Osteoblast (primary cell): ENCODE measurements around the gene CFB. TPM values are rescaled to one million over a fixed set of nuclear protein-coding genes. Genes with fewer than 3 reads are reported as not detected.

Experiments used
- DNase-seq: peaks from one replicate; pipeline ENCODE4 v3.0.0; 2011; ENCODE audit warnings: low spot score, mixed read lengths; ENCODE audit not compliant: insufficient read length; ENCODE audit errors: missing footprints
- H2AFZ ChIP-seq: 2 replicates; pipeline ENCODE4 v1.6.0; 2011; ENCODE audit warnings: mild to moderate bottlenecking, low read length
- H3K27ac ChIP-seq: 2 replicates; pipeline ENCODE4 v1.5.1; 2011; ENCODE audit warnings: mild to moderate bottlenecking, low read depth, low read length, moderate library complexity
- H3K27me3 ChIP-seq: 2 replicates; pipeline ENCODE4 v1.6.0; 2012; ENCODE audit warnings: mild to moderate bottlenecking, control low read depth, inconsistent platforms, low read length, moderate library complexity; ENCODE audit not compliant: insufficient read depth
- H3K36me3 ChIP-seq: 2 replicates; pipeline ENCODE4 v1.5.1; 2011; ENCODE audit warnings: mild to moderate bottlenecking, low read length, control low read depth, moderate library complexity; ENCODE audit not compliant: insufficient read depth
- H3K4me1 ChIP-seq: 2 replicates; pipeline ENCODE4 v1.5.1; 2011; ENCODE audit warnings: mild to moderate bottlenecking, low read length, control low read depth, moderate library complexity; ENCODE audit not compliant: insufficient read depth
- H3K4me2 ChIP-seq: 2 replicates; pipeline ENCODE4 v1.6.0; 2011; ENCODE audit warnings: mild to moderate bottlenecking, low read length; ENCODE audit not compliant: insufficient read depth
- H3K4me3 ChIP-seq: fragments of 200-600 bp; sonication (generic); 3 replicates; pipeline ENCODE4 v1.5.1; 2012; ENCODE audit warnings: mild to moderate bottlenecking, low read length, inconsistent platforms; ENCODE audit not compliant: insufficient read depth
- H3K79me2 ChIP-seq: 2 replicates; pipeline ENCODE4 v1.6.0; 2012; ENCODE audit warnings: mild to moderate bottlenecking, low read length, control low read depth, inconsistent platforms; ENCODE audit not compliant: insufficient read depth
- H3K9me3 ChIP-seq: 2 replicates; pipeline ENCODE4 v1.5.1; 2011; ENCODE audit warnings: low read depth, low read length, control low read depth
- H4K20me1 ChIP-seq: 2 replicates; pipeline ENCODE4 v1.6.0; 2012; ENCODE audit warnings: mild to moderate bottlenecking, low read length, control low read depth; ENCODE audit not compliant: insufficient read depth
- total RNA-seq: library from RNA; depleted of rRNA; stranded (reverse); fragments of >200 nt; gene quantifications from 2 replicates; pipeline ENCODE4 v1.2.3, GENCODE V29; 2012
- TF ChIP-seq, protein P1 (sequence below): IDR thresholded peaks from 2 replicates; pipeline ENCODE4 v1.5.1; 2011; ENCODE audit warnings: mild to moderate bottlenecking, low read depth, low read length, moderate library complexity; ENCODE audit errors: extremely low read depth

Gene CFB
- total RNA-seq, 1 donor: 26.8 TPM

DNA sequence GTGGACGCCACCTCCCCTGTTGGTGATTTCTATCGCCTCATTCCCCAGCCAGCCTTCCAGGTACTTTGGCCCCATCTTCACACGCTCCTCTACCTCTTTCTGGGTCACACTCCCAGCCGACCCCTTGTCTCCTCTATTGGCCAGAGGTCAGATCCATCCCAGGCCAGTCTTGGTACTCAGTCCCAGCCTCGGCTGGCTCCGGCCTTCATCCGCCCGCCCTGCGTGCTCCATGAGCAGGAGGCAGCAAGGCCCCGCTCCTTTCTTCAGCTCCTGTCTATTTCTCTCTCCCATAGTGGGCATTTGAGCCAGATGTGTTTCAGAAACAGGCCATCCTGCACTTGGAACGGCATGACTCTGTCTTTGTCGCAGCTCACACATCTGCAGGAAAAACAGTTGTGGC lies 15.7 kb downstream of the CFB start:
- no peak overlapping the region for H3K4me3 ChIP-seq
- H3K27ac ChIP-seq: no peak overlapping the region
- H4K20me1 ChIP-seq: no peaks in the 10 kb centered on the region
- peaks cover 69% of the 10 kb centered on the region for H3K36me3 ChIP-seq
- no peak overlapping the region for H2AFZ ChIP-seq
- H3K79me2 ChIP-seq: peaks cover 48% of the 10 kb centered on the region
- peak; percentile 68 for DNase-seq
- no peak overlapping the region for H3K4me2 ChIP-seq
- H3K27me3 ChIP-seq: no peaks in the 10 kb centered on the region
- TF ChIP-seq, protein P1, sequence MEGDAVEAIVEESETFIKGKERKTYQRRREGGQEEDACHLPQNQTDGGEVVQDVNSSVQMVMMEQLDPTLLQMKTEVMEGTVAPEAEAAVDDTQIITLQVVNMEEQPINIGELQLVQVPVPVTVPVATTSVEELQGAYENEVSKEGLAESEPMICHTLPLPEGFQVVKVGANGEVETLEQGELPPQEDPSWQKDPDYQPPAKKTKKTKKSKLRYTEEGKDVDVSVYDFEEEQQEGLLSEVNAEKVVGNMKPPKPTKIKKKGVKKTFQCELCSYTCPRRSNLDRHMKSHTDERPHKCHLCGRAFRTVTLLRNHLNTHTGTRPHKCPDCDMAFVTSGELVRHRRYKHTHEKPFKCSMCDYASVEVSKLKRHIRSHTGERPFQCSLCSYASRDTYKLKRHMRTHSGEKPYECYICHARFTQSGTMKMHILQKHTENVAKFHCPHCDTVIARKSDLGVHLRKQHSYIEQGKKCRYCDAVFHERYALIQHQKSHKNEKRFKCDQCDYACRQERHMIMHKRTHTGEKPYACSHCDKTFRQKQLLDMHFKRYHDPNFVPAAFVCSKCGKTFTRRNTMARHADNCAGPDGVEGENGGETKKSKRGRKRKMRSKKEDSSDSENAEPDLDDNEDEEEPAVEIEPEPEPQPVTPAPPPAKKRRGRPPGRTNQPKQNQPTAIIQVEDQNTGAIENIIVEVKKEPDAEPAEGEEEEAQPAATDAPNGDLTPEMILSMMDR: no peak
- H3K4me1 ChIP-seq: peaks cover 17% of the 10 kb centered on the region
- H3K9me3 ChIP-seq: no peaks in the 10 kb centered on the region

DNA sequence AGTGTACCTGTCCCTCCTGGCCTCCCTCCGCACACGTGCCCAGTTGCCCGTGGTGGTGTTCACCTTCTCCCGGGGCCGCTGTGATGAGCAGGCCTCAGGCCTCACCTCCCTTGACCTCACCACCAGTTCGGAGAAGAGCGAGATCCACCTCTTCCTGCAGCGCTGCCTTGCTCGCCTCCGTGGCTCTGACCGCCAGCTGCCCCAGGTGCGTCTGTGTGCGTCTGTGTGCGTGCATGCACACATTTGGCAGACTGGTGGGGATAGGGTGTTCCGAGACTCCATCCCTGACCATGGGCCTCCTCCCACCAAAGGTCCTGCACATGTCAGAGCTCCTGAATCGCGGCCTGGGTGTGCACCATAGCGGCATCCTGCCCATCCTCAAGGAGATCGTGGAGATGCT lies 18.0 kb downstream of the CFB start:
- Histone ChIP-seq H2AFZ (no peak overlapping the region), H3K4me2 (no peak overlapping the region), H3K9me3 (no peaks in the 10 kb centered on the region), H3K36me3 (peaks cover 83% of the 10 kb centered on the region), H3K27ac (no peak overlapping the region), H4K20me1 (peaks cover 2% of the 10 kb centered on the region), H3K79me2 (peaks cover 36% of the 10 kb centered on the region), H3K27me3 (no peaks in the 10 kb centered on the region), H3K4me1 (peaks cover 7% of the 10 kb centered on the region), H3K4me3 (no peak overlapping the region)
- TF ChIP-seq, protein P1: no peak
- DNase-seq: peak; percentile 49

DNA sequence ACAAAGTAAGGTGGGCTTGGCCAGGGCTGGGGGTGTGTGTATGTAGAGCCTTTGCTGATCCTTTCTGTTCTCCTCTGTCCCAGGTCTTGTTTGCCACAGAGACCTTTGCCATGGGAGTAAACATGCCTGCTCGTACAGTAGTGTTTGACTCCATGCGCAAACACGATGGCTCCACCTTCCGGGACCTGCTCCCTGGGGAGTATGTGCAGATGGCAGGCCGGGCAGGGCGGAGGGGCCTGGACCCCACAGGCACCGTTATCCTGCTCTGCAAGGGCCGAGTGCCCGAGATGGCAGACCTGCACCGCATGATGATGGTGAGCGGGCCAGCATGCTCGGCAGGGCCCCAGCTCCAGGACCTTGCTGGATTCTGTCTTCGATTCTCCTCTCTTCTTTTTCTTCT lies 19.8 kb downstream of the CFB start:
- H3K36me3 ChIP-seq: peaks cover 92% of the 10 kb centered on the region
- peak; percentile 36 for DNase-seq
- peaks cover 4% of the 10 kb centered on the region for H4K20me1 ChIP-seq
- H3K4me3 ChIP-seq: no peak overlapping the region
- no peak overlapping the region for H3K27ac ChIP-seq
- H3K9me3 ChIP-seq: no peaks in the 10 kb centered on the region
- no peak overlapping the region for H3K4me2 ChIP-seq
- H3K27me3 ChIP-seq: no peaks in the 10 kb centered on the region
- H3K79me2 ChIP-seq: peaks cover 31% of the 10 kb centered on the region
- TF ChIP-seq, protein P1: no peak
- H2AFZ ChIP-seq: no peak overlapping the region
- peaks cover 13% of the 10 kb centered on the region for H3K4me1 ChIP-seq

DNA sequence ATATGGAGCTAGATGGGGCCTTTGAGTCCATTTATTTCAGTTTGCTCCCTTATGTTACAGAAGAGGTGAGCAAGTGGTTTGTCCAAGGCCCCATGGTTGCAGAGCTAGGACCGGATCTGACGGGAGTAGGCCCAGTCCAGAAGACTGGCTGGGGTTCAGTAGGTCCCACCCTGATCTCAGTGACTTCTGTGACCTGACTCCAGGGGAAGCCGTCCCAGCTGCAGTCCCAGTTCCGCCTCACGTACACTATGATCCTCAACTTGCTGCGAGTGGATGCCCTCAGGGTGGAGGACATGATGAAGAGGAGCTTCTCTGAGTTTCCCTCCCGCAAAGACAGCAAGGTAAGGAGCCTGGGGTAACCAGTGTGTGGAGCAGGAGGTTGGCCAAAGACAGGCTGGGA lies 20.6 kb downstream of the CFB start:
- H4K20me1 ChIP-seq: peaks cover 4% of the 10 kb centered on the region
- H3K79me2 ChIP-seq: peaks cover 31% of the 10 kb centered on the region
- H2AFZ ChIP-seq: no peak overlapping the region
- H3K4me3 ChIP-seq: no peak overlapping the region
- no peaks in the 10 kb centered on the region for H3K27me3 ChIP-seq
- no peak overlapping the region for H3K4me2 ChIP-seq
- H3K9me3 ChIP-seq: no peaks in the 10 kb centered on the region
- peaks cover 20% of the 10 kb centered on the region for H3K4me1 ChIP-seq
- TF ChIP-seq, protein P1: no peak
- H3K27ac ChIP-seq: no peak overlapping the region
- peaks cover 84% of the 10 kb centered on the region for H3K36me3 ChIP-seq
- DNase-seq: peak; percentile 39
